SW 1271 (cell line): Measurements from ENCODE around the gene SFSWAP.
A peak's percentile ranks its signal among the peaks of the same experiment; 100 is the strongest.
"Not testable (repeated sequence)": the region's sequence is repeated elsewhere in the genome, so short reads cannot be mapped to it uniquely, and the experiment has no call there.

ENCODE experiments used
- DNase-seq, 2 experiments: peaks; one replicate each; lab custom pipeline; 2025; lab: John Stamatoyannopoulos, UW

The SFSWAP gene

GRCh38 chr12:131710464-131711457 lies at the start of gene SFSWAP:
TSS of gene SFSWAP (plus strand) at chr12:131711090. CDS start at chr12:131711230, 140 bp downstream.
- DNase-seq: peak; percentile 17 to 87

DNA sequence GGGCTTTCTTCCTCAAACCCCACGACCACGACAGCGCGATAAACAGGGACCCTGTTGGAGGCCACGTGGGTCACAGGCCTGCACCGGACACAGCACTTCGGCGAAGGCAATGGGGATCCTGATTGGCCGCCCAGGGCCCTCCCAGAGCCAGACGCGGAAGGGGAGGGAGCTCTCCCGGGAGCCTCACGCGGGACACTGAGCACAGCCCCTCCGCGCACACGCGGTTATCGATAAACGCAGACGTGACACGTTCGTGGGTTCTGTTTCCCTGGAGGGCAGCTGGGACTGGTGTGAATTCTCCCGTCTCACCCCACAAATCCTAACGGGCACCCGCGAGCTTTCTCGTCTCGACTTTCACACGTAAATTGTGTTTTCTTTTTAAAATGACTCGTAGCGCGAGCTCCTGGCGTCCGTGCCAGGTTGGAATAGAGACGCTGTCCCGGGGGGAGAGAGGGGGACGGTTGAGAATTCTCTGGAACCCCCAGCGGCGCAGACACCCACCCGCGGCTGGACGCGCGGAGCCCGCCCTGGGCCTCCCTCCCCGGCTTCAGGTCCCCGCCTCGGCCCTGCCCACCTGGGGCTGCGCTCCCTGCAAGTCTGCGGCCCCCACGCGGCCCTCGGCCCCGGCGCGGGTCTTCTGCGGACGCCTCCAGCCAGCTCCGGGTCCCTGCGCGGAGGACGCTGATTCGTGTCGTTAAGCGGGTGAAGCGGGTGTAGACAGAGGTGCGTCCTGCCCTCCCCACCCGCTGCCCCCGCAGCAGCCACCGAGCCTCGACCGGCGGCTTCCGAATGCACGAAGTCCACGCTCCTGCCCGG lies 49.5 kb upstream of the SFSWAP start:
- DNase-seq: not testable (repeated sequence)

- not testable (repeated sequence) for DNase-seq
These were observed 49.0 kb upstream of the SFSWAP start for GRCh38 chr12:131661986-131662288.

DNA sequence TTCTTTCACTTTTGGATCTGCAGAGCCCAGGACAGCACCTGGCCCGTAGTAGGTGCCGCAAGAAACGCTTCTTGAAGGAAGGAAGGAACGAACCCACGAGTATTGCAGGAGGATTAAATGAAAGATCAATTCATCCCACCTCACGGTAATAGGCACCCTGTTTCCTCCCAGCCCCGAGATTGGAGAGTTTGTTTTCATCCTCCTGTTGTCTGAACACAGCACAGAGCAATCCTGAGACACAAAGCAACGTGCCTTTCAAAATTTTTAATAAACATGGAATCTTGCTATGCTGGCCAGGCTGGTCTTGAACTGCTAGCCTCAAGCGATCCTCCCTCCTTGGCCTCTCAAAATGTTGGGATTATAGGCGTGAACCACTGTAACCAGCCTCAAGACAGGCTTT lies 48.5 kb upstream of the SFSWAP start:
- DNase-seq: not testable (repeated sequence)

GRCh38 chr12:131665666-131666065 lies 45.2 kb upstream of the SFSWAP start:
- DNase-seq: not testable (repeated sequence)

DNA sequence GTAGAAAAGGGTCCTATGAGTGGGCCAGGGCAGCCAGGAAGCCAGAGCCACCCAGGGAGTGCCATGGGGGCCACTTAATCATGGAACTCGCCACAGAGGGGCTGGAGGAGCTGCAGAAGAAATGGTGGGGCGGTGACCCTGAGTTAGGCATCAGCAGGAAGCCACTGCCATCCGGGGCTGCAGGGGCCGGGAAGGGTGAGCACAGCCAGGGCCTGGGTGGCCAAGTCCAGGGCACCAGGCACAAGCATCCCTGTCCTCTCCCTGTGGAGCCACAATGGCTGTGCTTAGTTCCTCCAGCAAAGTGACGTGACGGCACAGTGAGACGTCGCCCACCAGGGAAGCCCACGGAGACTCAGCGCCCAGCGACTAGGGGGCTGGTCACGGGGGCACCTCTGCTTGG lies 44.4 kb upstream of the SFSWAP start:
- DNase-seq: not testable (repeated sequence)

DNA sequence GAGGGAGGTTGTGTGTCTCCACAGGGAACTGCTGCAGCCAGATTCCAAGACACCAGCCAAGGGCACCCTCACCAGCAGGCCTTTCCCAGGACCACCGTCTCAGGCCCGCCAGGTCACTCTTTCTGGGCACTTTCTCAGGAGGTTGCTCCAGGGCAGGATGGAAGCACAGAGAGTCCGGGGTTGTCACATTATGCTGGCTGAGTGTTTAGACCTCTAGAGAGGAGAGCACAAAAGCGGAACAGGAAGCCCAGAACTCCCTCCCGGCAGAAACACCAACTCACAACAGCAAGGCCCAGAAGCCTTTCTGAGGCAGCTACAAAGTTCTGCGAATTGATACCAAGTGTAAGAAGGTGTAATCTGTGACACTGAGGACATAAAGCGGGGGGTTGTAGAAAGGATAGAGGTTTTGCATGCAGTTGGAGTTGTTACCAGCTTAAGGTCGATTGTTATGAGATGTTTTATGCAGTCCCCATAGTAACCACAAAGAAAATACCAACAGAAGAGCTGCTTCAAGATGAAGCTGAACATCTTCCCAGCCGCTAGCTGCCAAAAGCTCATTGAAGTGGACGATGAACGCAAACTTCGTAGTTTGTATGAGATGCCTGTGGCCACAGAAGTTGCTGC lies 43.8 kb upstream of the SFSWAP start:
- DNase-seq: not testable (repeated sequence)

GRCh38 chr12:131671276-131671675 lies 39.6 kb upstream of the SFSWAP start:
- DNase-seq: no peak

GRCh38 chr12:131671871-131672270 lies 39.0 kb upstream of the SFSWAP start:
- no peak for DNase-seq

DNA sequence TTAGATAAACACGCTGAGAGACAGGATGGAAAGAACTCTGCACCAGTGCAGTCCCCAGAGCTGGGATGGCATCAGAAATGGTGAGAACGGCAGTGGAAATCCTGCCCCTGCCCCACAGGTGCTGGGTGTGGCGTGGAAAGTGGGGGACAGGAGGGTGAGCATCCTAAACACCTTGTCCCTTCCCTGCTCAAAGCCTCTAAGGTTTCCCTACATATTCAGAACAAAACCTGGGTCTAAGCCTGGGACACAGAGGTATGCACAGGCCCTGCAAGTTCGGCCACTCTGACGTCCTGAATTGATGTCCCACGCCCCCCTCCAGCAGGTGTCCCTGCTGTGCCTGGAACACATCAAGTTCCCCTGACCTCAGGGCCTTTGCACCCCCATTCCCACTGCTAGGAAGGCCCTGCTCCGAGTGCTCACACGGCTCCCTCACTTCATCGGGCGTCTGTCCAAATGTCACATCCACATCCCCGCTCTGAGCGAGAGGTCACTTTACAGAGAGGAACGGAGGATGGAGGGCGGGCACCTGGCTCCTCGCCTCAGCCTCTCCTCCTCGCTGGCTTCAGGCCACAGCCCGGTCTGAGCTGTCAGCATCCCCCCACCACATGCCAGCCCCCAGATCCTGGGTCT lies 38.5 kb upstream of the SFSWAP start:
- DNase-seq: no peak

DNA sequence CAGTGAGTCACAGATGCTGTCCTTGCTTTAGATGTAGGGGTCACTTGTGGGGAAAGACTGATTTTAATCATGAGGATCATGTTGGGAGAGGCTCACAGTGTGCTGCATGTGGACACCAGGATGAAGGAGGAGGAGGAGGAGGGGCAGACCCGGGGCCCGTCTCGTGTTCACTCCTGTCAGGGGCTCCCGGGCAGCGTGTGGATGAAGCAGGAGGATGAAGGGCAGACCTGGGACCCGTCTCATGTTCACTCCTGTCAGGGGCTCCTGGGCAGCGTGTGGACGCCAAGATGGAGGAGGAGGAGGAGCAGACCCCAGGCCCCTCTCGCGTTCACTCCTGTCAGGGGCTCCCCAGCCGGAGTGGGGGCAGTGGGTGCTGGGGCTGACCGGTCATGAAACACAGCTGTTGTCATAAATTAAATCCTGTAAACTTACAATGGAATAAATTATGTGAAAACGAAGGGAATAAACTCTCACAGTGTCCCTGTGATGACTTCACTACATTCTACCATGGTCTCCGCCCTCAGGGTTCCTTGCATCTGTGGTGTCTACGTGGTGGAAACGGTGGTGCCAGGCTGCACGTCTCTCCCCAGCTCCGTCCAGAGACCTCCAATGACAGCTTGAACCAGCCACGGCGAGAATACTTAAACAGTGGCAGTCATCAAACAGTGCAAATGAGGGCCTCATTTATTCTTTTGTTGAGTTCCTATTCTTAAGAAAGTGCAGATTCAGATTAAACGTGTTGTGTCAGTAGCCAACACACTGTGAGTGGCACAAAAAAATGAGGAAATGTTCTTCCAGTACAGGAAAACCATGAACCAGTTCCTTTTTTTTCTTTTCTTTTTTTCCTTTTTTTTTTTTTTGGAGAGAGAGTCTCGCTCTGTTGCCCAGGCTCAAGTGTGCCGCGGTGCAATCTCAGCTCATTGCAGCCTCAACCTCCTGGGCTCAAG lies 37.7 kb upstream of the SFSWAP start:
- no peak for DNase-seq

DNA sequence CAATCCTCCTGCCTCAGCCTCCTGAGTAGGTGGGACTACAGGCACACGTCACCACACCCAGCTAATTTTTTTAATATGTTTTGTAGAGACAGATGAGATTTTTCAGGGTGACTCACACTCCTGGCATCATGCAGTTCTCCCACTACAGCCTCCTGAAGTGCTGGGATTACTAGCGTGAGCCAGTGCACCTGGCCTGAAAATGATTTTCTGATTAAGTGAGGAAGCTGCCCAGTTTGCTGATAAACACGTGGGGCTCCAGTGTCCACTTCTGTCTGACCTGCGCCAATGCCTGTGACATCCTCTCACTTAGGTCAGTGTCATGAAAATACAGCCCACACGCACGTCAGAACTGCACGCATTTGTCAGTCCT lies 37.0 kb upstream of the SFSWAP start:
- DNase-seq: peak in 1 of 2 experiments; percentile 33

- DNase-seq: no peak
These were observed 36.5 kb upstream of the SFSWAP start for GRCh38 chr12:131674373-131674772.

DNA sequence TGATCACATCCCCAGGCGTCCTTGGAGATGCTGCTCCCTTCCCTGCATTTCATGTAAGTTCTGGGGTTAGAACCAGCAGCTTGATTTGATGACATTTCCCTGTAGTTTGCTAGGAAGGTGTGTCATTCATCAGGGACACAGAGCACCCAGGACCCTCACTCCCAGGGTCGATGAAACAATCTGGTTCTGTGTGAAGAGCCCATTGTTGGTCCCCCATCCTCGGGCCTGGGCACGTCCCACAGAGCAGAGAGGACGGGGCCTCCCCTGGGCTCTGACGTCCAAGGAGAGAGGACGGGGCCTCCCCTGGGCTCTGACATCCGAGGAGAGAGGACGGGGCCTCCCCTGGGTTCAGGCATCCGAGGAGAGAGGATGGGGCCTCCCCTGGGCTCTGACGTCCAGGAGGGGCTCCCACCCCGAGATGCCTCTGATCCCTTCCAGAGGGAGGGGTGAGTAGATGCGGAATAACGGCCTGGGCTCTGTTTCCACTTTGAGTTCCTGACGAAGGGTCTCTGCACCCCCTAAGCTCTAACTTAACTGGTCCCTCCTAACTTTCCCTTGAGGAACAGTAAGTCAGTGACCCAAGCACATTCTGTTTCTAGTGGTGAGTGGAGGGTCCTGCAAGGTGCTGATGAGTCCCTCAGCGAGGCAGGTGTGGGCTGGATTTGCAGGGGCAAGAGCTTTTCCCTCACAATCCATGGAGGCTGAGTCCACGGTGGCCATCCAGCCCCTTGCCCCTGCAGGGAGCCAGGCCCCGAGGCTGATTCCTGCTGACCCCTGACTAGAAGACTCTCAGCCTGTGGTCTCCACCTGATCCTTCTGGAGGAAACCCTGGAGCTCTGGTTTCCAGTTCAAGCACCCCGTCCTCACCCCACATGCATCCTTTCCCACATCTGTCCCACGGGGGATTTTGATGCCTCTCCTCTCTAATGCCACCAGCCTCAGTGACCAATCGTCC lies 35.5 kb upstream of the SFSWAP start:
- no peak for DNase-seq

DNA sequence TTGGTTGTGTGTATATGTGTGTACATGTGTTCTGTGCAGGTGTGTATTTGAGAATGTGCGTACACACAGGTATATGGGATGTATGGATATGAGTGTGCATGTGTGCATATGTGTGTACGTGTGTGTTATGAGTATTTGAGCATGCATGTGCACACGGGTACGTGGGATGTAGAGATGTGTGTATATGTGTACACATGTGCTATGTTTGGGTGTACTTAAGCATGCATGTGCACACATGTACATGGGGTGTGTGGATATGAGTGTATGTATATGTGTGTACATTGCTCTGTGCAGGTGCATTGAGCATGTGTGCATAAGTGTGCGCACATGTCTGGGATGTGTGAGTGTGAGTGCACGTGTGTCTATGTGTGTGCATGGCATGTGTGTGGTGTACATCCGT lies 34.3 kb upstream of the SFSWAP start:
- DNase-seq: no peak

DNA sequence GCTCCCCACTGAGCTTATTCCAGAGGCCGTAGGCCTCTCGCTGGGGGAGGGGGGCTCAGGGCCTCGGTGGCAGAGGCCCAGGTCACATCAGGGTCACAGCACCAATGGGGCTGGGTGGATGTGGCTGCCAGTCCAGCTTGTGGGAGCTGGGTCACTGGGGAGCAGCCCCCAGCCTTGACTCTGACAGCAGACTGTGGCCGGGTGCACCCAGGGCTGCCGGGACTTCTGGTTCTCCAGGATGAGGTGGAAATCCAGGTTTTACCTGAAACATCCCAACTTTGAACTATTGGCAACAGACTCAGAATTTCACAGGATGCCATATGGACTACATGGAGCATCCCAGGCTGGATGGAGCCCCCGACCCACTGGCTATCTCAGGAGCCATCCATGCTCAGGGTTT lies 33.8 kb upstream of the SFSWAP start:
- not testable (repeated sequence) for DNase-seq

- no peak for DNase-seq
These were observed 33.2 kb upstream of the SFSWAP start for GRCh38 chr12:131677699-131678098.

DNA sequence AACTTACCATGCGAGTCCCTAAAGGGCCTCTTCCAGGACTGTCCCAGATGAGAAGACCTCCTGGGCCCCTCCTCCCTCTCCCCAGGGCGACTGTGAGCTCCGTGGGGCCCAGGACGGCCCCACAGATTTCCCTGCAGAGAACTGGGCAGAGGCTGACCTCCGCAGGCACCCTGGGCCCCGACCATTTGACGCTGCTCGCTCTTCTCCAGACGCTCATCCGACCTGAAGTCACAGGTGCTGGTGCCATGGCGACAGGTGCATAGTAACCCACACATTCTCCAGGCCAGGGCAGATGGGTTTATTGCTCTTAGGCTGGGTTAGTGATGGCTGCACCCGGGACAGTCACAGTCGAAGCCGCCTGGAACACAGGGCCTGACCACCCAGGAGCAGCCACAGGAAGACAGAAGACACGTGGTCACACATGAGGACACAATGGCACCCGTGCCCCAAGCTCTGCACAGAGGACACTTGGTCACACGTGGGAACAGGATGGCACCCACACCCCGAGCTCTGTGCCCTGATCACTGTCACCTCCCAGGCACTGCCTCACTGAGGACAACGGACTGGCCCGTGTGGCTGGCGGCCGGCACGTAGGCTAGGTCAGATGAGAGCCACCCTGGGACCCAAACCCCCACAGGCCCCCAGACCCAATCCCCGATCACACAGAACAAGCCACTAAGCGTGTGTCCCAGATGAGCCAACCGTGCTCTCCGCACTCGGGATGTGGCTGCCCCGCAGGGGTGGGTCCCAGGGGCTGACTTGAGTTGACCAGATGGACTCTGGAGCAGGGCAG lies 32.3 kb upstream of the SFSWAP start:
- not testable (repeated sequence) for DNase-seq

- not testable (repeated sequence) for DNase-seq
These were observed 31.7 kb upstream of the SFSWAP start for GRCh38 chr12:131679186-131679585.
